Activated CD8-positive, alpha-beta T cell treated with anti-CD3 and anti-CD28 coated beads for 36 hours (primary cell): Measurements from ENCODE around the gene ABCD1. TPM values are rescaled to one million over a fixed set of nuclear protein-coding genes. Genes with fewer than 3 reads are reported as not detected.

ENCODE experiments used
- ATAC-seq: fragments of 200-7000 bp; cut with Tn5 transposase; one replicate; pipeline ENCODE4 v1.10.0; 2021; ENCODE audit warnings: mild to moderate bottlenecking, moderate library complexity
- CTCF ChIA-PET: fragments of 350-600 bp; sonication (Branson Sonifier 250); formaldehyde crosslinking; loops from one replicate; lab custom pipeline; 2021; ENCODE audit warnings: antibody characterized with exemption; lab: Charles Lee
- POLR2A ChIA-PET: fragments of 350-600 bp; sonication (Branson Sonifier 250); formaldehyde crosslinking; loops from one replicate; lab custom pipeline; 2021; ENCODE audit warnings: antibody characterized with exemption; lab: Charles Lee
- DNase-seq: peaks from one replicate; pipeline ENCODE4 v3.0.0-alpha.2; 2020
- H3K27ac Mint-ChIP-seq: one replicate; pipeline ENCODE4 v1.8.0; 2021; ENCODE audit warnings: mild to moderate bottlenecking, mixed read lengths
- H3K27me3 Mint-ChIP-seq: one replicate; pipeline ENCODE4 v1.8.0; 2021; ENCODE audit warnings: mixed read lengths
- H3K36me3 Mint-ChIP-seq: one replicate; pipeline ENCODE4 v1.8.0; 2021; ENCODE audit warnings: low read depth, mixed read lengths
- H3K4me1 Mint-ChIP-seq: one replicate; pipeline ENCODE4 v1.8.0; 2021; ENCODE audit warnings: low read depth, mixed read lengths
- H3K4me3 Mint-ChIP-seq: one replicate; pipeline ENCODE4 v1.8.0; 2021; ENCODE audit warnings: mild to moderate bottlenecking, moderate library complexity, mixed read lengths
- H3K9me3 Mint-ChIP-seq: one replicate; pipeline ENCODE4 v1.8.0; 2021; ENCODE audit warnings: mixed read lengths
- CTCF ChIP-seq: fragments of 200-600 bp; IDR thresholded peaks from one replicate; pipeline ENCODE4 v1.8.0; 2022; ENCODE audit warnings: antibody characterized with exemption, mild to moderate bottlenecking
- intact Hi-C: fragments of 100-400 bp; cut with micrococcal nuclease; formaldehyde crosslinking; loops from one replicate; pipeline ENCODE4 v1.10.0; 2022
- total RNA-seq, 2 experiments: library from RNA; stranded (reverse); gene quantifications; one replicate each; pipeline ENCODE4 v1.2.3, GENCODE V29; 2021

The ABCD1 gene
- total RNA-seq, 2 experiments from 2014 or later, result 3.9 to 4.4 TPM

GRCh38 chrX:153772316-153773217 lies 47.9 kb downstream of the ABCD1 start:
- H3K9me3 Mint-ChIP-seq, result no peaks in the 10 kb centered on the region
- TF ChIP-seq CTCF, result no peak
- intact Hi-C loops, result no loop called here
- no peaks in the 10 kb centered on the region for H3K27me3 Mint-ChIP-seq
- DNase-seq (no peak), ATAC-seq (no peak)
- ChIA-PET POLR2A (no interaction called here), CTCF (interaction anchor here (1.2 kb wide), 1 partner anchor 10 kb away, joined by 3 read pairs; no protein-coding TSS in a partner anchor)
- H3K27ac Mint-ChIP-seq, result no peak overlapping the region
- peaks cover 4% of the 10 kb centered on the region for H3K4me1 Mint-ChIP-seq
- no peak overlapping the region for H3K4me3 Mint-ChIP-seq
- H3K36me3 Mint-ChIP-seq, result no peaks in the 10 kb centered on the region

- intact Hi-C loops, result no loop called here
- H3K9me3 Mint-ChIP-seq, result no peaks in the 10 kb centered on the region
- TF ChIP-seq CTCF, result no peak
- no peak overlapping the region for H3K4me3 Mint-ChIP-seq
- H3K27ac Mint-ChIP-seq, result no peak overlapping the region
- ATAC-seq (no peak), DNase-seq (no peak)
- CTCF ChIA-PET, result no interaction called here
- H3K4me1 Mint-ChIP-seq, result no peaks in the 10 kb centered on the region
- H3K27me3 Mint-ChIP-seq, result no peaks in the 10 kb centered on the region
- POLR2A ChIA-PET, result no interaction called here
- no peaks in the 10 kb centered on the region for H3K36me3 Mint-ChIP-seq
Observed at GRCh38 chrX:153773218-153773611, 48.6 kb downstream of the ABCD1 start.

- no peak overlapping the region for H3K27ac Mint-ChIP-seq
- ATAC-seq, result no peak
- no peaks in the 10 kb centered on the region for H3K9me3 Mint-ChIP-seq
- H3K4me3 Mint-ChIP-seq, result no peak overlapping the region
- no peak for TF ChIP-seq CTCF
- no peaks in the 10 kb centered on the region for H3K27me3 Mint-ChIP-seq
- no peaks in the 10 kb centered on the region for H3K4me1 Mint-ChIP-seq
- intact Hi-C loops, result no loop called here
- ChIA-PET CTCF (no interaction called here), POLR2A (no interaction called here)
- no peaks in the 10 kb centered on the region for H3K36me3 Mint-ChIP-seq
- no peak for DNase-seq
Observed at GRCh38 chrX:153773741-153774575, 49.3 kb downstream of the ABCD1 start.

- Mint-ChIP-seq H3K4me3 (no peak overlapping the region), H3K36me3 (no peaks in the 10 kb centered on the region), H3K4me1 (no peaks in the 10 kb centered on the region), H3K9me3 (no peaks in the 10 kb centered on the region), H3K27me3 (peaks cover 1% of the 10 kb centered on the region), H3K27ac (no peak overlapping the region)
- TF ChIP-seq CTCF, result no peak
- ATAC-seq, result no peak
- no peak for DNase-seq
- ChIA-PET CTCF (no interaction called here), POLR2A (no interaction called here)
- intact Hi-C loops, result no loop called here
Observed at GRCh38 chrX:153774576-153775292, 50.1 kb downstream of the ABCD1 start.
